HG02852 (cell line): ENCODE measurements around the gene ZDHHC3.

Experiments
- ATAC-seq: cut with Tn5 transposase; IDR thresholded peaks from one replicate; pipeline ENCODE4 v1.9.1; 2021; ENCODE audit warnings: mild to moderate bottlenecking, moderate library complexity; ENCODE audit not compliant: unreplicated experiment

The ZDHHC3 gene

GRCh38 chr3:44930911-44931310 is 45.1 kb downstream of the ZDHHC3 start:
- no peak for ATAC-seq

- ATAC-seq: no peak
These were observed 46.2 kb downstream of the ZDHHC3 start for GRCh38 chr3:44929782-44930181.

- no peak for ATAC-seq
These were observed 48.6 kb downstream of the ZDHHC3 start for GRCh38 chr3:44927371-44927770.

DNA sequence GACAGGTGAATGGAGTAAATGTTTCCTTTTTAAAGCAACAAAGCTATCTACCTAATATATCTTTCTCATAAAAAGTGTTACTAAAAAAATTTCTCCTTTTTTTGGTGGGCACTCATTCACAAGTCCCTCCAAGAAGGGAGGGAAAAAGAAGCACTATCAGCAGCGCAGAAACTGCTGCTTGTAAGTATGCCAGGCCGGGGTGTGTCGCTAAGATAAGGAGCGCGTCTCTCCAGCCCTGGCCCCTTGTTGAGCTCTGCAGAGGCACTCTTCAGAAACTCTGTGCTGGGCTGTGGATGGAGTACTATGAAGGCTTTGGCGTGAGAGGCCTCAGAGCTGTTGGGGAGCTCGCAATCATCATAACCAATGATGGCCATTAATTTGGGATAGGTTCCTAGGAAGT is 49.1 kb downstream of the ZDHHC3 start:
- ATAC-seq: no peak

GRCh38 chr3:44926172-44926571 is 49.8 kb downstream of the ZDHHC3 start:
- ATAC-seq: no peak

DNA sequence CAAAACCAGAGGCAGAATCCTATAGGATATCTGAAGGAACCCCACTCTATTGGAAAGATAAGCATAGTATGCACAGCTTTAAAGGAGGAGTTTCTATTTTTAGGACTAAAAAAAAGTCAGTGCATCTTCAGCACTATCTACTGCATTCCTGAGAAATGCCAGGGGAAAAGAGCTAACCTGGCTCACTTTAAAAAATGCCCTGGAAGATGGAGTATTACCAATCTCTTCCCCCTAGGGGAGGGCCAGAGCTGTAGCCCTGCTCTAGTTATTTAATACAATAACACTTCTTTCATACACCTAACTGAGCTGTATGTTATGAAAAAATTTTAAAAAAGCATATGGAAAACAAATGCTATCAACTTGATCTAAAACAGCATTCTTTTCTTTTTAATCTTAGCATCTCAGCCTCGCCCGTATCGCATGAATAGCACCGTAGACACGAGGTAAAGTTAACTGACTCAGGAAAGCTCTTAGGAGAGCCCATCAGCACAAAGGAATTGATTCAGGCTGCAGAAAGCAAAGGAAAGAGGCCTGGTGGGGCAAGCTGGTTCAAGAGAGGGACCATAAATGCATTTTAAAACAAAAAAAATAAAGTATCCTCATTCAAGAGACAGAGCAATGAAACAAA is 51.4 kb downstream of the ZDHHC3 start:
- ATAC-seq: no peak

DNA sequence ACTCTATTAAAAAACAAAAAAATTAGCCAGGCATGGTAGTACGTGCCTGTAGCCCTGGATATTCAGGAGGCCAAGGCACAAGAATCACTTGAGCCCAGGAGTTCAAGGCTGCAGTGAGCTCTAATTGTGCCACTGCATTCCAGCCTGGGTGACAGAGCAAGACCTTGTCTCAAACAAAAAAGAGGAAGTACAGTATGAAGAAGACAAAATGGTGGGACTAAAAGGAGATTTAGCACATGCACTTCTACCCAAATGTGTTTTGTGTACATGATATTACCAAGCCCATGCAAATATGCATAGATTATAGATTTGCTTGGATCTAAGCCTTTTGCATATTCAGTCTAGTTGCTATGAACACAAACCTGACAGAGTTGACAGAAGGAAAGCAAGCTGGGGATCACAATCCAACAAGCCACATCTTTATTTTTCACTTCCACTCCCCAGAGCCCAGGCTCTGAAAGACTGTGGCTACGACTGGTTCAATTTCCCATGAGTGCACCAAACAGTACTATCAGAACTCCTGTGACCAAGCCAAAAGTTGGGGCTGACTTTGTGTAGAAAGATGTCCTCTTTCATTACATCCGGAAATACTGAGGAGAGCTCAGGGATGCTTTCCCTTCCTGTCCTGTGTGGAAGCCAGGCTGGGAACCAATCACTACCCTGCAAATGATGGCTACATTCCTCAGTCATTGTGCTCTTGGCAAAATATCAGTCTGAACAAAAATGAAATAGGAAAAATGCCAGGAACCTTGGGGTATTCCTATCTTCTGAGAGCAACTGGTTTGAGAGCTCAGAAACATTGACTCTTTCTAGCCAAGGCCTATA is 52.1 kb downstream of the ZDHHC3 start:
- ATAC-seq: no peak

GRCh38 chr3:44920081-44920480 is 55.9 kb downstream of the ZDHHC3 start:
- ATAC-seq: no peak

DNA sequence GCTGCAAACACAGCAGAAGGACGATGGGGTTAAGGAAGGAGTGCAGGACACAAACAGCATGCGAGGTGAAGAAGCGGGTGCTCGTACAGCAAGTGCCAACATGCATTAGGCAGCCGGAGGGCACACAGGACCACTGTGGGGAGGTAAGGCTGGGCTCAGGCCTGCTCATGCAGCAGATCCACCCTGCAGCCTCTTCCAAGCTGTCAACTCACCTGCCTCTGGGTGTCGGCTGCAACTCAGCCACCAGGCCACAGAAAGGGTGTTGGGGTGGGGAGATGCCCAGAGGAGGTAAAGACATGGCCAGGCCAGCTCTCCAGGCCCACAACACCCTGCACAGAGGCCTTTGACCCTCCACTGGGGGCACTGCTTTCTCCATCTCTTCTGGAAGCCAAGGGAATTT is 57.4 kb downstream of the ZDHHC3 start:
- no peak for ATAC-seq

GRCh38 chr3:44918087-44918486 is 57.9 kb downstream of the ZDHHC3 start:
- ATAC-seq: no peak

DNA sequence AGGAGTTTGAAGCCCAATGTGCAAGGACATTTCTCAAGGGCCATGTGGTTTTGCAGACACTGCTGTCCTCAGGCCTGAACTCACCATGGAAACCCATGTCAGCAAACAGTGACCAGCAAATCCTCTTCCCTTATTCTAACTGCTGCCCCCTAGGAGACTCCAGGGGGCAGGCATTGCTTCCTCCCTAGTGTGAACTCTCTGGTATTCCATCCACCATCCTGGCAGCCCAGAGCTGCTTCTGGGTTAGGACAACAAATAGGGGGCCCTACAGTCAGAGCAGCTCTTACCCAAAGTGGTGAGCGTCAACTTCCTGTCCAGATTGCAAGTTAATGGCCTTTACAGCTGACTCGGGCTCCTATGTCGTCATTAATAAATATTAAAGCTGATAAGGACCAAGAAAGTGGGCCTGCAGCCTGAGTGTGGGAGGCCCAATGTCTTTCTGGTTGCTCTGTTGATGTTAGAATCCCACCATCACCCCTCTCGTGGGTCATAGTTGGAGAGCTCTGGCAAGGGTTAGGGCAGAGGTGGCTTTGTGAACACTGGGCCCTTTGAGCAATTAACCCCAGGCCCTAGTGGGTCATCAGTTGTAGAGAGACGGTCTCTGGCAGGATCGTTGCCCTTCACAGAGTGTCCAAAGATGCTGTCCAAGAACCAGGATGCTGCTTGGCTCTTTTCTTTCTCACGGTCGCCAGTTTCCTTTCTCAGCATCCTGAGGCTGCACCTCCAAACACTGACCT is 60.1 kb downstream of the ZDHHC3 start:
- ATAC-seq: no peak

DNA sequence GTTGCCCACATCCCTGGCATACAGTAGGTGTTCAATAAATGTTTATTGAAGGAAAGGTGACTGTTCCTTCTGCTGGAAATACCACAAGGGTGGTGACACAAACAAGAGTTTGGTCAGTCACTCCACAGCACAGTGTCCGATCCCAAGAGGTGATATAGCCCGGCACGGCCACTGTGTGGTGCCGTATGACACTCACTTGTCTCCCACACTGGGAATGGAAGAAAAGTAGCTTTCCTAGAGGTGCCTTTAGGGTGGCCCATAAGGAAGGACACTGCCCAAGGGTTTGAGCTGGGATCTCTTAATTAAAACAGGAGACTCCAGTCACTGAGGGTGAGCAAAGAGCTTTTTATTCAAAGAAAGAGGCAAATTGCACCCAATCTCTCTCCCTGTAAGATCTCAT is 61.0 kb downstream of the ZDHHC3 start:
- ATAC-seq: no peak

- no peak for ATAC-seq
These were observed 62.0 kb downstream of the ZDHHC3 start for GRCh38 chr3:44913868-44914468.

- ATAC-seq: no peak
These were observed 65.3 kb downstream of the ZDHHC3 start for GRCh38 chr3:44910693-44911092.

- no peak for ATAC-seq
These were observed 66.9 kb downstream of the ZDHHC3 start for GRCh38 chr3:44909063-44909462.

- no peak for ATAC-seq
These were observed 68.4 kb downstream of the ZDHHC3 start for GRCh38 chr3:44907612-44908011.

- ATAC-seq: no peak
These were observed 69.0 kb downstream of the ZDHHC3 start for GRCh38 chr3:44906997-44907396.

DNA sequence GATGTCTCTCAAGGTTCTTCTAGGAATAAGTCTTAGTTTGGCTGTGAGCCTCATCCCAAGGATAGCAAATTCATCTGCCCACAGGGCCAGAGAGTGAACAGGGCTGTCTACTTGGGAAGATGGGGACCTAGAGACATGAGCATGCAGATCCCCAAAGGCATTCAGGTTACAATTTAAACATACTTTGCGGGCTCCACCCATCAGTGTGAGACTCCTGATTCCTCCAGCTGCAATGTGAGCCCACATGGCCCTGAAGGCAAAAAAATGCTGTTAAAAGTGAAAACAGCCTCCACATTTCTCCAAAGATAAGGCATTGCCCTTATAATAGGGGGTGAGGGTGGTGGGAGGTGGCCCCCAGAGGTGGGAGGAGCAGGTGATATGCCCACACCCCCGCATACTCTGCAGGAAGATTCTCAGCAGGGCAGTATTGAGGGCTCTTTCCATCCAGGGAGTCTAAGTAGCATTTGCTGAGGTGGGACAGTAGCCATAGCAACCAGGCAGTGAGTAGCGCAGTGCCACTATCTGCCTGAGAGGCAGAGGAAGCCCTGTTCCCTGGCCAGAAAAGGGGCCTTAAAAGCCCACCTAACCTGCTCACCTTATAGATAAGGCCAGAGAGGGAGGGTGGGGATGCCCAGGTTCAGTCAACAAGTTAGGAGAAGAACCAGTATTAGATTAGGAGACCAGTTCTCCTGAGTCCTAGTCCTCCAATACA is 70.4 kb downstream of the ZDHHC3 start:
- ATAC-seq: no peak

DNA sequence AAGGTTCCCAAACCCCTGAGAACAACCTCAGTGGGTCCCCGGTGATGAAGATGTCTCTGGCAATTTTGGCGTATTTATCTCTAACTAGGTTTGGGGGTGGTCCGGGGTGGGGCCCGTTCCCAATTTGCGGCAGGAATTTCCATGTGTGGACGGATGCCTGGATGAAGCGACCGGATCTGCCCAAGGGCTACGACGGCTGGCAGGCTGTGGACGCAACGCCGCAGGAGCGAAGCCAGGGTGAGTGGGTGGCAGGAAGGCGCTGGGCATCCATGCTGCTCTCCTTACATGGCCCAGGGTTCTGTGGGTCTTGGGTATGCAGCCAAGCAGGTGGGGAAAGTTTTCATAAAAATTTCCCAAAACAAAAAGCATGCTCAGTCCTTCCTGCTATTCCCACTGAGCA is 72.2 kb downstream of the ZDHHC3 start:
- no peak for ATAC-seq

- ATAC-seq: no peak
These were observed 72.7 kb downstream of the ZDHHC3 start for GRCh38 chr3:44903314-44903713.

GRCh38 chr3:44902628-44903027 is 73.3 kb downstream of the ZDHHC3 start:
- ATAC-seq: no peak
